Stimulated activated CD4-positive, alpha-beta T cell treated with anti-CD3 and anti-CD28 coated beads, TNF-alpha, amount 100 ng/mL, for 24 hours (primary cell): ENCODE measurements around the gene LVRN.
"Not testable (repeated sequence)": the region's sequence is repeated elsewhere in the genome, so short reads cannot be mapped to it uniquely, and the experiment has no call there.

Experiments
- DNase-seq, 3 experiments: peaks; one replicate each; pipeline ENCODE4 v3.0.0-alpha.2; 2020; ENCODE audit warnings: low read depth in 3 of 3

Gene LVRN, protein sequence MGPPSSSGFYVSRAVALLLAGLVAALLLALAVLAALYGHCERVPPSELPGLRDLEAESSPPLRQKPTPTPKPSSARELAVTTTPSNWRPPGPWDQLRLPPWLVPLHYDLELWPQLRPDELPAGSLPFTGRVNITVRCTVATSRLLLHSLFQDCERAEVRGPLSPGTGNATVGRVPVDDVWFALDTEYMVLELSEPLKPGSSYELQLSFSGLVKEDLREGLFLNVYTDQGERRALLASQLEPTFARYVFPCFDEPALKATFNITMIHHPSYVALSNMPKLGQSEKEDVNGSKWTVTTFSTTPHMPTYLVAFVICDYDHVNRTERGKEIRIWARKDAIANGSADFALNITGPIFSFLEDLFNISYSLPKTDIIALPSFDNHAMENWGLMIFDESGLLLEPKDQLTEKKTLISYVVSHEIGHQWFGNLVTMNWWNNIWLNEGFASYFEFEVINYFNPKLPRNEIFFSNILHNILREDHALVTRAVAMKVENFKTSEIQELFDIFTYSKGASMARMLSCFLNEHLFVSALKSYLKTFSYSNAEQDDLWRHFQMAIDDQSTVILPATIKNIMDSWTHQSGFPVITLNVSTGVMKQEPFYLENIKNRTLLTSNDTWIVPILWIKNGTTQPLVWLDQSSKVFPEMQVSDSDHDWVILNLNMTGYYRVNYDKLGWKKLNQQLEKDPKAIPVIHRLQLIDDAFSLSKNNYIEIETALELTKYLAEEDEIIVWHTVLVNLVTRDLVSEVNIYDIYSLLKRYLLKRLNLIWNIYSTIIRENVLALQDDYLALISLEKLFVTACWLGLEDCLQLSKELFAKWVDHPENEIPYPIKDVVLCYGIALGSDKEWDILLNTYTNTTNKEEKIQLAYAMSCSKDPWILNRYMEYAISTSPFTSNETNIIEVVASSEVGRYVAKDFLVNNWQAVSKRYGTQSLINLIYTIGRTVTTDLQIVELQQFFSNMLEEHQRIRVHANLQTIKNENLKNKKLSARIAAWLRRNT

DNA sequence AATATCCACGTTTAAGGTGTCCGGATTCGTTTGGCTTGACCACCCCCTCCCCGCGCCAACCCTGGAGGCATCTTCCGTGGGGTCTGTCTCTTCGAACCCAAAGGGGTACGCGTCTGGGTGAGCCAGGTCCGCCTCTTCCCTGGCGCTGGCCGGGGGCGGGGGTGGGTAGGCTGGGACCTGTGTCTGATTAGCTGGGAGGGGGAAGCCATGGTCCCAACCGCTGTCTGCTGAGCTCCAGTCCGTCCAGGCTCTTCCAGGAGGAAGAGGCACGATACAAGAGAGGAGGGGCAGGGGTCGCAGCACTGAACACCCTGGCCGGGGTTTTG is at the start of gene LVRN:
Gene LVRN, plus strand, starts transcription at position 237 of the 326 bp plus-strand sequence. CDS start 143 bp downstream, outside the sequence.
- DNase-seq, result no peak

DNA sequence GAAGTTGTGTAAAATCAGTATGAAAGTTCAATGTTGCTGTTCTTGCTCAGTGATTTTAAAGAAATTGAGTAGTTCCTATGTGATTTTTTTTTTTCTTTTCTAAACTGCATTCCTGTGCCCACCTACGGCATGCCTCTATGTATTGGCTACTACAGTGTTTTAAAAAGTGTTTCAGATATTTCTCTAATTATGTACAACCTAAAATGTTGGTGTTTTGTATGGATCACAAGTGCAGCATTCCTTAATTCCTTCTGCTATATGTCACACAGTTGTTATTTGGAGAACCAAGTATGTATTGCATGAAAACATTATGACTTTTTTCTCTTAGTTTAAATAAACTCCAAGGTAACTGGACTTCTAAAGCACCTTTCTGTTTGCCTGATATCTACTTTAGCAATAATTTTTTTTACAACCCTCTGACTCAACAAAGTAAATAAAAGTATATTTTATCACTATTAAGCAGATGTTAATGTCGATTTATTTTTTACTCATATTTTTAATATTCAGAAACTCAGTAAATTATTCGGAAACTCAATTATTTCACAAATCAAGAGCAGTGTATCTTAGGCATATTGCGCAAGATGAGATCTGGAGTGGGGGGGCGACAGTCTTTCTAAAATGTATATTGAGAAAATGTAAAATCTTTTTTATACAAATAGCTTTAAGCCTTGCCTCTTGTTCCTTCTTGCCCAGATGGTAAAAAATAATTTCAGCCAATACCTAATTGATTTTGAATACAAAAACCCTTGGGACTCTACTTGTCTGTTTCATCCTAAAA is 48.5 kb upstream of the LVRN start:
- DNase-seq, result not testable (repeated sequence)

DNA sequence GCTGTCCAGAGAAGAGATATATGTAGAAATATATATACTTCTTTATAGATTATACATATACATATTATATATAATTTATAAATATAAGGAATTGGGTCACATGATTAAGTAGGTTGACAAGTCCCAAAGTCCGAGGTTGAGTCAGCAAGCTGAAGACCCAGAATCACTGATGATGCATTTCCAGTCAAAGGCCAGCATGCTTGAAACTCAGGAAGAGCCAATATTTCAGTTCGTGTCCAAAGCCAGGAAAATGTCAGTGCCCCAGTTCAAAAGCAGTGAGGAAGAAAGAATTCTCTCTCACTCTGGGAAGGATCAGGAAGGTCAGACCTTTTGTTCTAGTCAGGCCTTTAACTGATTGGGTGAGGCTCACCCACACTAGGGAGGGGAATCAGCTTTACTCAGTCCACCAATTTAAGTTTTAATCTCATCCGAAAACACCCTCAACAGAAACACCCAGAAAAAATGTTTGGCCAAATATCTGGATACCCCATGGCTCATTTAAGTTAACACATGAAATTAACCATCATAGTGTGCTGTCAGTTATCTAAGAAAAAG is 42.0 kb upstream of the LVRN start:
- no peak for DNase-seq

DNA sequence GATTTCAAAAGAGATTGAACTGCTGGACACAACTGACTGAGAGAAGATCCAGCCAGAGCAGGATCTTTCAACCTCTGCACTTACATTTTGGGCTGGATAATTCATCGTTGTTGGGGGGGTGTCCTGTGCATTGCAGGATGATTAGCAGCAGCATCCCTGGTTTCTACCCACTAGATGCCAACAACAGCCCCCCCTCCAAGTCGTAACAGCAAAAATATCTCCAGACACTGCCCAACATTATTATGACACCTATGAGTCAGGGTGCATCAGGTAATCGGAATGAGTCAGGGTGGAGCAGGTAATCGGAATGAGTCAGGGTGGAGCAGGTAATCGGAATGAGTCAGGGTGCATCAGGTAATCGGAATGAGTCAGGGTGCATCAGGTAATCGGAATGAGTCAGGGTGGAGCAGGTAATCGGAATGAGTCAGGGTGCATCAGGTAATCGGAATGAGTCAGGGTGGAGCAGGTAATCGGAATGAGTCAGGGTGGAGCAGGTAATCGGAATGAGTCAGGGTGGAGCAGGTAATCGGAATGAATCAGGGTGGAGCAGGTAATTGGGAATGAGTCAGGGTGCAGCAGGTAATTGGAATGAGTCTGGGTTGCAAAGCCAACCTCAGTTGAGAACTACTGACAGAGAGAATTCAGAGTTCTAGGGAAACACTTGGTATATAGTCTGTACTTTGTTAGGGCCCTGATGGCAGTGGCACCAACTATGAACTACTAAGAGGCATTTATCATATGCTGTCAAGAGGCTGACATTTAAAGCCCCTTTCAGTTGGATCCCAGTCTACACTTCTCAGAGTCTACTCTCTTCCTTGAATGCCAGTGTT is 33.5 kb upstream of the LVRN start:
- DNase-seq, result not testable (repeated sequence)

DNA sequence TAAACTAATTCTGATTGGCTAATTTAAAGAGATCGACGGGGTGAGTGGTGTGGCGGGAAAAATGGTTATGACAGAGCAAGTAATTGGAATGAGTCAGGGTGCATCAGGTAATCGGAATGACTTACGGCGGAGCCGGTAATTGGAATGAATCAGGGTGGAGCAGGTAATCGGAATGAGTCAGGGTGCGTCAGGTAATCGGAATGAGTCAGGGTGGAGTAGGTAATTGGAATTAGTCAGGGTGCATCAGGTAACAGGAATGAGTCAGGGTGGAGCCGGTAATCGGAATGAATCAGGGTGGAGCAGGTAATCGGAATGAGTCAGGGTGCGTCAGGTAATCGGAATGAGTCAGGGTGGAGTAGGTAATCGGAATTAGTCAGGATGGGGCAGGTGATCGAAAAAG is 32.1 kb upstream of the LVRN start:
- DNase-seq, result not testable (repeated sequence)

DNA sequence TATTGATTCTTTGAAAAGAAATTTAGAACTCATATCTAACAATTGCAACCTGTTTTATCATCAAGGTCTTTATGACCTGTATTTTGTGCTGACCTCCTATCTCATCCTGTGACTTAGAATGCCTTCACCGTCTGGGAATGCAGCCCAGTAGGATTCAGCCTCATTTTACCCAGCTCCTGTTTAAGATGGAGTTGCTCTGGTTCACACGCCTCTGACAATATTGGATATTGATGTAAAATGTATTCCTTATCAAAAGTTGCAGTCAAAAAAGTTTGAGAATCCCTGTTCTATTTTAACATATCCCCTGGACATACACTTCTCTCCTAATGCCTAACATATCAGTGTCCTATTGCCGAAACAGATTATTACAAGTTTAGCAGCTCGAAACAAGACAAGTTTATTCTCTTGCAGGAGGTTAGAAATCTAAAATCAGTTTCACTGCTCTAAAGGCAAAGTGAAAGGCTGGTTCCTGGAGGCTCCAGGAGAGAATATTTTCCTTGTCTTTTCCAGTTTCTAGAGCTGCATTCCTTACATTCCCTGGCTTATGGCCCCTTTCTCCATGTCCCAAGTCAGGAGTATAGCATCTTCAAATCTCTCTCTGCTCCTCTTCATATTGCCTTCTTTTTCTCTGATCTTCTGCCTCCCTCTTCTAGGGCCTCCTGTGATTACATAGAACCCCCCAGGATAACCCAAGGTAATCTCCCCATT is 31.5 kb upstream of the LVRN start:
- no peak for DNase-seq

DNA sequence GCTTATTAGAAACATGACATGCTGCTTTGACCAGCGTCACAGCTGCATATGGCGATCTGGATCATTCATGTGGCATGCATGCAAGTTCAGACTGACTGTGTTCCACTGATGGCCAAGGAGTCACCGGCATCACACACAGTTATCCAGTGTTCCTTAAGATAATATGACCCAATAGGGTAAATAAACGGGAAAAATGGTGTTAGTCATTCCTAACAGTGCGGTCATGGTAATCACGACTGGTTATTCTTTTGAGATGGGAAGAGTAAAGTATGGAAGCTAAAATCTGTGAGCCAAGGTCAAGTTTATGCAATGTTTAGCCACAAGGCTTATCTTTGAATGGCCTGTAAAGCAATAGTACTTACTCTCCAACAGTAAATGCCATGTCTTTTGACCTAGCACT is 29.3 kb upstream of the LVRN start:
- DNase-seq, result no peak

DNA sequence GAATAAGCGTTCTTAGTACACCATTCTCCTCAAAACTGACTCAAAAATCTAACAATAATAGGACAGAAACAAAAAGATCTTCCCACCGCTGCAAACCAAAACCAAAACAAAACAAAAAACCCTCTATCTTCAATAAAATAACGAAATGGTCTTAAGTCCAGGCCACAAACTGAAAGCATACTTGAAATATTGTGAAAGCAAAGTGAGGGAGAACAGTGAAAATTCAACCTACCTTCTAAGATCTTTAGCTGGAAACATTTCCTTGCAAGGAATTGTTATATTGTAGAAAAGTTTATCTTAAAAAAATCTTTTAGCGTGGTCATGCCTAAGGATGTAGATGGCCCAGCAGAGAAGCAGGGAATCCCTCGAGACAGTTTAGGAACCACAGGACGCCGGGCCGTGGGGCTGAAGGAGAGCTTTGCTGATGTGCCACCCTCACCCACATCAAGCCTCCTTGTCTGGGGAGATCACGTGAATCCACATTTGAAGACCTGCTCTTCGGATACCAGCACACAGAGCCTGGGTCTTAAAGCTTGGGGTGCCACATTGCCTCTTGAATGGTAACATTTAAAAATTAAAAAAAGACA is 27.8 kb upstream of the LVRN start:
- DNase-seq, result no peak

DNA sequence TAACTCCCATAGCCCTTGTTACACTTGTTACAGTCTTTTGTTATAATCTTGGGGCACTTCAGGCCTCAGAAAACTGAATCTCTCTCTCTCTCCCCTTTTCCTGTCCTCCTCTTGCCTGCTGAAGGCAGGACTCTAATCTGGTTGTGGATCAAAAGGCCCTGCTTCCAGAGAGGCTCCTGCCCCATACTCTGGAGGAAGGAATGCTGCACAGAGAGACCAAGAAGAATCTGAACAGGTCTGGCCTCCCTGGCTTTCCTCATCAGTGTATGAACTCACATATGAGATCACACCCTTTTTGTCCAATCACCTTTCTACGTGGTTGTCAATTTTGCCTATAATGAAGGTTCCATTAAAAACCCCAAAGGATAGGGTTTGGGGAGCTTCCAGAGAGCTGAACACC is 26.2 kb upstream of the LVRN start:
- no peak for DNase-seq

DNA sequence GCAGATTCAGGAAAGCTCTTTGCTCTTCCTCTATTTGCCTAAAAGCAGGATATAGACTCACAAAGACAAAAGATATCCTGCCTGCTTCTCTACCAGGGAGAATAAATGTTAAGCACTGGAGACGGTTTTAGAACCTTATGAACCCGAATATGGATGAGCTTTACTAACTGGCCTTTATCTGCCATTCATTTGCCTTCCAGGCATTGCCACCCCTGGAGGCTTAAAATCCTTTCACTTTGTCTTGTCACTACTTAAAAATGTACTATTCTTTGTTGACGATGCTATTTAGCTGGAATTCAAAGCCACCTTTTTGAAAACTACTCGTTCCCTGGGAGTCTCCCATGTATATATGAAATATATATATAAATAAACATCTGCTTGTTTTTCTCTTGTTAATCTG is 23.2 kb upstream of the LVRN start:
- DNase-seq, result no peak

DNA sequence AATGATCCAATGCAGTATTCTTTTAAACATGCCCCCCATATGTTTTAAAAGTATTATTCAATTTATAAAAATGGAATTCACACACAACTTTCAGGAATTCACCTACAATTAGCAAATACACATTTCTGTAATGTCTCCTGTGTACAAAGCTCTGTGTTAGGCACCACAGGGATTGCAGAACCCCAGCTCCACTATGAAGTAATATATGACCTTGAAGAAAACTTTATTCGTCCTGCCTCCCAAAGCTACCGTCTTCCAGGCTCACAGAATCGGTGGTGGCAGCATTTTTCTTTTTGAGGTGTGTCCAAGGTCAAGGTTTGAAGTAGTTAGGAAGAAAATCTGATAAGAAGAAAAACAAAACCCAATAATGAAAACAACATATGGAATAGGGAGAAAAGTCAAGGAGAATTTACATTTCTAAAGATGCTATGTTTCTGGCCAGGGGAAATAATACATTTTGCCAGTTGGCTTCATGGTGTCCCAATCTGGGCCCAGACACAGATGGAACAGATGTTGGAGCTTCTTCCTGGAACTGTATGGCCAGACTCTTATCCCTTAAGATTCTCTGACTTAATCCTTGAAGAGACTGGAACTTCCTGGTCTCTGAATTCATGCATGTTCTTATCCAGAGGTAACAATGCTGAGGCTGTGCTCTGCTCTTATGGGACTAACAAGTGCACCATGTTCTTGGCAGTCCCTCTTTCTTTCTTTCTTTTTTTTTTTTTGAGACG is 22.0 kb upstream of the LVRN start:
- no peak for DNase-seq

DNA sequence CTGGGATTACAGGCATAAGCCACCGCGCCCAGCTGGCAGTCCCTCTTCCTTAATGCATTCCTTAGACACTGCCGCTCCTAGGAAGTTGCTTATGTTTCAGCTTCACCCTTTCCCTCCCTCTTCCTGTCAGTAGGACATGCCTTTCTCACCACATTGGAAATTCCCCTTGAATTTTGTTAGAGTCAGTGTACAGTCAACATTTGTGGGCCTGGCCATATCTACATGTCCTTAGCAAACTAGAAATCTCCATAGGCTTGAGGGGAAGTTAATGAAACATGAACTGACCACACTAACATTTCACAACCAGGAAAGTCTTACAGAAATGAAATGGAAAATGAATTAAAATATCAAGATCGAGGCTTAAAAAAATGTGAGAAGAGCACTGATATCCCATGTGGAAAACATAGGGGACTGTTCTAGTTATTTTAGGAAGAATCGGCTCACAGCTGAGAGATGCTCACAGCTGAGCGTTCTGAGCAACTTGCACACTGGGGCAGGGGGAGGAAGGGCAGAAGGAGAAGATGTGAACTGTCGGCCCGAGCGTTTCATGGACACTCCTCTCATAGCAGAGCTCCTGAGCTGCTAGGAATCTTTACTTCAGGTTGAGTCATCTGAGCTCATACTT is 21.1 kb upstream of the LVRN start:
- DNase-seq, result no peak

DNA sequence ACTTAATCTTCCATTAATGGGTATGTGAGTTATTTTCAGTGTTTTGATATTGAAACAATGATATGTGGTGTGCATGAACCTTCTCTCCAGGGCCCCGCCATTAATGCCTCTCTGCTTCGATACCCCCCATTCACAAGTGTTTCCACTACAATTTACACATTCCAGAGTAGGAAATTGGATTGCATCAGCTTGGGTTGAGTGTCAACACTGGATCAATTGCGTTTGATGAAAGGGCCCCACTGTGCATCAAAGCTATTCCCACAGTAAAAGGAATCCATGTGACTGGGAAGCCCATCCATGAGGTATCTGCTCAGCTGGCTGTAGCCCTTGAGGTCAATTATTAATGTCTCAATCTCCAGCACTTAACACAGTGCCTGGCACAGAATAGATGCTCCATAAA is 17.8 kb upstream of the LVRN start:
- no peak for DNase-seq

DNA sequence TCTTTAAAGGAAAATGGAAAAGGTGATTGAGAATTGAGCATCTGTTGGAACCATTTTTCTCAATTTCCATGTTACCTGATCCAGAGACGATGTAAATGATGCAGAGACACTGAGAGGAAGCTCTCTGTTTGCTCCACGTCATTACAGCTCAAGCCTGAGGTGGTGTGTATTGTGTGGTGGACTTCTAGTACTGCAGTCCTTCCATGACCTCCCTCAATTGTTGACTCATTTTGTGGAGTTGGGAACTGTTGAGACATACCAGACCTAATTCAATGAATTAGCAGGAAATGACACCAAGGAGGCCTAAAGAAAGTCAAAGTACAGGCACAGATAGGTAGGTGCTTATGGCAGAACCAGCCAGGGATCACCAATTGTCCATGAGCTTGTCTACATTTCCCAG is 15.6 kb upstream of the LVRN start:
- no peak for DNase-seq

DNA sequence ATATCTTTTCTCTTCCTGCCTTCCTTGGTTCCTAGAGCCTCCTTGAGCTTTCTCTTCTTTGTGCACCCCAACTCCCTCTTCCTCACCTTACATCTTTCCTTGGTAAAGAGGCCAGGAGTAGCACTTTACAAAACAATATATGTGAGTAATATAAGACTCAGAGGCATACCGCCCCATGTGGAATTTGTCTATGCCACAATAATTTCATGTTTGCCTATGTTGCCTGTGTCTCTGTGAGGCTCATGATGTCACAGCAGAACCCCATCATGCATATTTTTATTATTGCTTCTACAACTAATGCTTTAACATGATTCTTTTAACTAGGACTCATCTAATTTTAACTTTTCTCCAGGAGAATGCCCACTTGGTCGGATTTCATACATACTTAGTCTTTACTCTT is 15.0 kb upstream of the LVRN start:
- no peak for DNase-seq

DNA sequence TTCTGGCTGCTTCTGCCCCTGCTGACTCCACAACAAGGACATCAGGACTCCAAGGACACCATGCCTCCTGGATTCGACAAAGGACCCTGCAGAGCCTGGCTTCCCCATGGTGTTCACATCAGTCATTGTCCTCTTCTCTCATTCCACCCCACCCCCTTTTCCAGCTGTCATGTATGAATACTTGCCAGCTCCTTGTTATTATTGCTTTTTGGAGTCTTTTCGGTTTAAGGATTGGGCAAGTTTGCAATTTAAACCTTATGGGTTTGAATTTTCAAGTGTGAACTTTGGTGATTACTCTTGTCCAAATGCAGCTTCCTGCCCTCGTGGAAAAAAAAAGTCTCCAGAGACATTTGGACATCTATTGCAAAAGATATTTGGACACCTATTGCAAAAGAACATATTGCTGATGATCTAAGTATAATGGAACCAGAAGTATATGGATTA is 14.2 kb upstream of the LVRN start:
- DNase-seq, result no peak

DNA sequence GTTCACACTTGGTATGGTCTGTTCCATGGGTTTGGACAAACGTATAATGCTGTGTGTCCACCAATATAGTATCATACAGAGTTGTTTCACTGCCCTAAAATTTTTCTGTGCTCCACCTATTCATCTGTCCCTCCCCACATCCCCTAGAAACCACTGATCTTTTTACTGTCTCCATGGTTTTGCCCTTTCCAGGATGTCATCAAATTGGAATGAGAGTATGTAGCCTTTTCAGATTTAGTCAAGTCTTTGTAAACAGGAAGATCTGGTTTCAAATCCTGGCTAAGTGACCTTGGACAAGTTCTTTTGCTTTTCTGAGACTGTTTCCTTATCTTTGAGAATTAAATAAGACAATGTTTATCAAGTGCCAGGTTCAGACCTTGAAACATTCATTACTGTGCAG is 13.2 kb upstream of the LVRN start:
- no peak for DNase-seq

DNA sequence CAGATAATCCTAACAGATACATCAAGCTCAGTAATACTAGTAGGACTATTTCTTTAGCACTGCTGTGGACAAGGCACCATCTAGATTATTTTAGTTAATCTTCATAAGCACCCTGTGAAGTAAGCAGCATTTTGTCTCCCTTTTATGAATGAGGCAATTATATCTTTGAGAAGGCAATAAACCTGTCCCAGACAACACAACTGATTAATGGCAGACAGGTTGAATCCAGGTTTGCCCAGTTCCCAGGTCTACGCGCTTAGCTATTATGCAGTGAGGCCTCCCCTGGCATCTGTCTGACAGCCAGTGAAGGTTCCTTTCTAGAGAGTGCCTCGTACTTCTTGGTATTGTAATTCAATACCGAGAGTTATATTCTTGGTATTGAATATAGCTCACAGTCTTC is 9.7 kb upstream of the LVRN start:
- DNase-seq, result no peak

DNA sequence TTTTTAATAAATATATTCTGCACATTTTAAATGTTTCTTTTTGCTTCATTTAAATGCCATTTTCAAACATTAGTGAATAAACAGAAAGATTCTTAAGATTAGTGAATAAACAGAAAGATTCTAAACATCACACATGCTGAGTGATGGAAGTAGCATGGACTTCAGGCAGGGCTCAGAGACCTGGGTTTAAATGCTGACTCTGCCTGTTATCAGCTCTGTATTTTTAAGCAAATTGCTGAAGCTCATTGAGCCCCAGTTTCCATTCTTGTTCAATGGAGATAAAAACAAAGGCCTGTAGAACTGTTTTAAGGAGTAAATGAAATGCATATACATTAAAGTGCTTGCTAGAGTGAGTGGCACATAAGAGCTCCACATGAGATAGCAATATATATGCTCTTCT is 8.1 kb upstream of the LVRN start:
- DNase-seq, result no peak
